Body of pancreas (tissue), 4 donors: ENCODE measurements around the gene NR3C2.

Source experiments
- POLR2A ChIP-seq, 3 donors: fragments of 450-650 bp; IDR thresholded peaks; one replicate each; pipeline ENCODE4 v1.6.1; 2016; ENCODE audit warnings: antibody characterized with exemption in 3 of 3, mild to moderate bottlenecking in 2 of 3
- TF ChIP-seq, protein P1 (sequence below), 7 experiments: fragments of 450-650 bp in 4 of 7; fragments of 200-600 bp in 3 of 7; sonication (generic) in 3 of 7; IDR thresholded peaks; one replicate each; pipeline ENCODE4 v1.5.1; 2016 to 2019; ENCODE audit warnings: antibody characterized with exemption in 7 of 7

DNA sequence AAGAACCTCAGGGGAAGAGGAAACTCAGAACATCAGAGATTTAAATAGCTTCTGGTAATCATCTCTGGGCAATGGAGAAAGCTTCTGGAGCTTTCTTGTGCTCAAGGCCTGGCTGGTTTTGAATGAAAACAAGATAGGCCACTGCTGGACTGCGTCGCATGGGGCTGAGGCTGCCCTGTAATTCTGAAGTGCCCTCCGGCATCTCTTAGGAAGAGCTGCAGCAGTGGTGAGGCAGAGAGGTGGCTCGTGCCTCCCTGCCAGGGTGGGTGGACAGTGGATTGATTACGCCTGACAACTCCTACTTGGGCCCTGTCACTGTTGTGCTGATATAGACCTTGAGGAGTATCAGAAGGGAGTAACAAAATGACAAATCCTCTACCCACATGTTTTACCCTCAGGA is 279.7 kb downstream of the NR3C2 start:
- TF ChIP-seq, protein P1, sequence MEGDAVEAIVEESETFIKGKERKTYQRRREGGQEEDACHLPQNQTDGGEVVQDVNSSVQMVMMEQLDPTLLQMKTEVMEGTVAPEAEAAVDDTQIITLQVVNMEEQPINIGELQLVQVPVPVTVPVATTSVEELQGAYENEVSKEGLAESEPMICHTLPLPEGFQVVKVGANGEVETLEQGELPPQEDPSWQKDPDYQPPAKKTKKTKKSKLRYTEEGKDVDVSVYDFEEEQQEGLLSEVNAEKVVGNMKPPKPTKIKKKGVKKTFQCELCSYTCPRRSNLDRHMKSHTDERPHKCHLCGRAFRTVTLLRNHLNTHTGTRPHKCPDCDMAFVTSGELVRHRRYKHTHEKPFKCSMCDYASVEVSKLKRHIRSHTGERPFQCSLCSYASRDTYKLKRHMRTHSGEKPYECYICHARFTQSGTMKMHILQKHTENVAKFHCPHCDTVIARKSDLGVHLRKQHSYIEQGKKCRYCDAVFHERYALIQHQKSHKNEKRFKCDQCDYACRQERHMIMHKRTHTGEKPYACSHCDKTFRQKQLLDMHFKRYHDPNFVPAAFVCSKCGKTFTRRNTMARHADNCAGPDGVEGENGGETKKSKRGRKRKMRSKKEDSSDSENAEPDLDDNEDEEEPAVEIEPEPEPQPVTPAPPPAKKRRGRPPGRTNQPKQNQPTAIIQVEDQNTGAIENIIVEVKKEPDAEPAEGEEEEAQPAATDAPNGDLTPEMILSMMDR (IDR thresholded peaks at IDR 0.05) = no peak
- TF ChIP-seq POLR2A (IDR thresholded peaks at IDR 0.05) = no peak
